A549 (cell line): Measurements from ENCODE around the gene PCED1B.

ENCODE experiments used
- CTCF ChIP-seq: fragments of >200 bp; sonication (Bioruptor Twin); formaldehyde crosslinking; IDR thresholded peaks from 3 replicates; pipeline ENCODE4 v1.5.1; 2016
- KDM1A ChIP-seq: fragments of 200-600 bp; sonication (generic); IDR thresholded peaks from 2 replicates; pipeline ENCODE4 v1.6.1; 2016; ENCODE audit warnings: low read depth, mild to moderate bottlenecking
- POLR2A ChIP-seq: IDR thresholded peaks from 2 replicates; pipeline ENCODE4 v1.6.1; 2012; ENCODE audit warnings: mild to moderate bottlenecking, low read length
- SMC3 ChIP-seq: fragments of >200 bp; sonication (Bioruptor Twin); formaldehyde crosslinking; IDR thresholded peaks from 3 replicates; pipeline ENCODE4 v1.6.1; 2018; ENCODE audit warnings: inconsistent platforms

- TF ChIP-seq CTCF = no peak
- no peak for TF ChIP-seq POLR2A
- no peak for TF ChIP-seq SMC3
- TF ChIP-seq KDM1A = no peak
Measured at GRCh38 chr12:47053961-47054360, 25.5 kb upstream of the PCED1B start.
